Endothelial cell of umbilical vein (primary cell): ENCODE results near the gene NDUFB7. TPM values are rescaled to one million over a fixed set of nuclear protein-coding genes. Genes with fewer than 3 reads are reported as not detected.
A peak's percentile ranks its signal among the peaks of the same experiment; 100 is the strongest.

Experiments used
- BruUV-seq: library from RNA; stranded (reverse); fragments of 400-500 nt; replicated peaks from 2 replicates; lab custom pipeline; 2021; lab: Mats Ljungman, UMichigan
- CTCF ChIA-PET: fragments of 300-600, 350-600 bp; sonication (Branson Sonifier 250); formaldehyde crosslinking; loops from one replicate; lab custom pipeline; 2021; ENCODE audit warnings: antibody characterized with exemption, inconsistent platforms; lab: Charles Lee
- POLR2A ChIA-PET: fragments of 300-600, 350-600 bp; sonication (Branson Sonifier 250); formaldehyde crosslinking; loops from one replicate; lab custom pipeline; 2021; ENCODE audit warnings: antibody characterized with exemption, inconsistent platforms; lab: Charles Lee
- DNase-seq: peaks from one replicate; pipeline ENCODE4 v3.0.0-alpha.2; 2011; ENCODE audit warnings: low read depth, low spot score
- FAIRE-seq: peaks from 2 replicates; lab custom pipeline; 2011; peaks lifted over from hg19 to GRCh38; lab: Jason Lieb, UNC
- H2AFZ ChIP-seq: 2 replicates; pipeline ENCODE4 v1.6.0; 2012; ENCODE audit warnings: low read depth, low read length, control low read depth, inconsistent platforms
- H3K27ac ChIP-seq: 2 replicates; pipeline ENCODE4 v1.5.1; 2011; ENCODE audit warnings: low read depth, mild to moderate bottlenecking, control low read depth, low read length, moderate library complexity; ENCODE audit not compliant: insufficient read depth
- H3K27me3 ChIP-seq, 2 experiments: 2 replicates each; pipeline versions ENCODE4 v1.6.0 to v1.6.1; 2011; ENCODE audit warnings: low read length in 2 of 2, mixed read lengths in 1 of 2; ENCODE audit not compliant: control insufficient read depth in 2 of 2, insufficient read depth in 2 of 2
- H3K36me3 ChIP-seq, 2 experiments: 2 replicates in 1 of 2; 3 replicates in 1 of 2; pipeline ENCODE4 v1.5.1; 2011; ENCODE audit warnings: low read length in 2 of 2, mild to moderate bottlenecking in 1 of 2, moderate library complexity in 1 of 2; ENCODE audit not compliant: control insufficient read depth in 2 of 2, insufficient read depth in 2 of 2; ENCODE audit errors: extremely low read depth in 1 of 2
- H3K4me1 ChIP-seq: 3 replicates; pipeline ENCODE4 v1.5.1; 2011; ENCODE audit warnings: mild to moderate bottlenecking, low read length; ENCODE audit not compliant: control insufficient read depth, insufficient read depth; ENCODE audit errors: extremely low read depth
- H3K4me2 ChIP-seq: 2 replicates; pipeline ENCODE4 v1.6.1; 2011; ENCODE audit warnings: low read length, control low read depth, mixed read lengths; ENCODE audit not compliant: insufficient read depth
- H3K4me3 ChIP-seq, 3 experiments: fragments of 200-600 bp in 1 of 3; sonication (generic), shearing (Covaris generic) in 1 of 3; replicated peaks in 1 of 3; 2 replicates each; pipeline ENCODE4 v1.5.1; 2011 to 2016; ENCODE audit warnings: control low read depth in 3 of 3, low read length in 3 of 3, mild to moderate bottlenecking in 2 of 3, inconsistent platforms in 1 of 3, low read depth in 1 of 3, moderate library complexity in 1 of 3; ENCODE audit not compliant: insufficient read depth in 1 of 3
- H3K79me2 ChIP-seq: 2 replicates; pipeline ENCODE4 v1.6.0; 2012; ENCODE audit warnings: low read length, inconsistent platforms; ENCODE audit not compliant: control insufficient read depth, insufficient read depth
- H3K9ac ChIP-seq: replicated peaks from 2 replicates; pipeline ENCODE3; 2011; ENCODE audit warnings: low read length, control low read depth; ENCODE audit not compliant: insufficient read depth; ENCODE audit errors: extremely low read depth
- H3K9me1 ChIP-seq: replicated peaks from 3 replicates; pipeline ENCODE4 v1.6.0; 2011; ENCODE audit warnings: mild to moderate bottlenecking, low read length; ENCODE audit not compliant: control insufficient read depth, insufficient read depth; ENCODE audit errors: extremely low read depth
- H3K9me3 ChIP-seq: replicated peaks from 2 replicates; pipeline ENCODE4 v1.5.1; 2012; ENCODE audit warnings: low read length, inconsistent platforms; ENCODE audit not compliant: control insufficient read depth, insufficient read depth
- H4K20me1 ChIP-seq: replicated peaks from 2 replicates; pipeline ENCODE3; 2011; ENCODE audit warnings: mild to moderate bottlenecking, low read length; ENCODE audit not compliant: control insufficient read depth, insufficient read depth; ENCODE audit errors: extremely low read depth
- EZH2 ChIP-seq: IDR thresholded peaks from 2 replicates; pipeline ENCODE4 v1.6.1; 2012; ENCODE audit warnings: borderline replicate concordance, low read depth, mild to moderate bottlenecking, moderate library complexity, low read length, inconsistent platforms; ENCODE audit not compliant: severe bottlenecking
- FOS ChIP-seq: IDR thresholded peaks from 2 replicates; pipeline ENCODE4 v1.6.1; 2011; ENCODE audit warnings: mild to moderate bottlenecking, low read length, moderate library complexity, borderline replicate concordance; ENCODE audit not compliant: insufficient read depth
- GATA2 ChIP-seq: IDR thresholded peaks from 2 replicates; pipeline ENCODE4 v1.7.0; 2011; ENCODE audit warnings: low read depth, mild to moderate bottlenecking, moderate library complexity, mixed read lengths, low read length; ENCODE audit not compliant: insufficient read length, insufficient read depth
- JUN ChIP-seq: IDR thresholded peaks from 2 replicates; pipeline ENCODE4 v1.6.1; 2011; ENCODE audit warnings: borderline replicate concordance, low read depth; ENCODE audit not compliant: insufficient read length, insufficient read depth
- MYC ChIP-seq: IDR thresholded peaks from one replicate; pipeline ENCODE4 v1.6.1; 2011; ENCODE audit warnings: mild to moderate bottlenecking, low read depth, low read length
- POLR2A ChIP-seq: IDR thresholded peaks from 2 replicates; pipeline ENCODE4 v1.6.1; 2012; ENCODE audit warnings: low read depth, mild to moderate bottlenecking, control low read depth, low read length
- POLR2AphosphoS5 ChIP-seq: IDR thresholded peaks from 2 replicates; pipeline ENCODE4 v1.6.1; 2012; ENCODE audit warnings: low read depth, mild to moderate bottlenecking, control low read depth, low read length, moderate library complexity; ENCODE audit not compliant: insufficient read depth
- dilution Hi-C: fragments of 300-500 bp; cut with MboI; formaldehyde crosslinking; loops from one replicate; pipeline ENCODE4 v1.15.0; 2019; ENCODE audit warnings: low sequenced_read_pairs; ENCODE audit not compliant: extremely low pct_ligation_motif_present
- intact Hi-C: fragments of 100-400 bp; cut with micrococcal nuclease; formaldehyde crosslinking; loops from one replicate; pipeline ENCODE4 v1.10.0; 2022
- polyA plus RNA-seq, 4 experiments: library from polyadenylated mRNA; depleted of rRNA in 3 of 4; stranded (reverse) in 3 of 4; unstranded in 1 of 4; fragments of >200 nt; gene quantifications; 2 replicates each; pipeline versions ENCODE4 v1.2.1 to v1.2.3, GENCODE V29; 2011 to 2012; ENCODE audit warnings: missing spikeins in 1 of 4
- total RNA-seq: library from RNA; stranded (reverse); gene quantifications from 2 replicates; pipeline ENCODE4 v1.2.3, GENCODE V29; 2021
- TF ChIP-seq, protein P1 (sequence below): IDR thresholded peaks from 2 replicates; pipeline ENCODE4 v1.6.1; 2011; ENCODE audit not compliant: insufficient read depth, insufficient read length
- TF ChIP-seq, protein P2 (sequence below), 2 donors: IDR thresholded peaks; 1 replicate in 1 of 2; 2 replicates in 1 of 2; pipeline ENCODE4 v1.5.1; 2011; ENCODE audit warnings: low read length in 2 of 2, mild to moderate bottlenecking in 2 of 2, moderate library complexity in 2 of 2, control low read depth in 1 of 2, inconsistent platforms in 1 of 2, low read depth in 1 of 2; ENCODE audit not compliant: insufficient read depth in 1 of 2; ENCODE audit errors: extremely low read depth in 1 of 2

NDUFB7 gene
- total and polyA plus RNA-seq, 2 donors (not counting 3 experiments of a cell fraction or from before 2014, with no cell fraction given), result 177 to 655 TPM

- peak; percentile 59 for FAIRE-seq
- Histone ChIP-seq H3K9ac (peak overlapping the region; percentile 62), H3K4me3 (peak overlapping the region; percentile 48 to 96 (median 70)), H3K79me2 (peaks cover 22% of the 10 kb centered on the region), H3K4me1 (peaks cover 8% of the 10 kb centered on the region), H3K27ac (no peak overlapping the region), H3K36me3 (peaks cover 0 to 4% of the 10 kb centered on the region in 2 experiments), H2AFZ (no peak overlapping the region), H4K20me1 (no peaks in the 10 kb centered on the region), H3K27me3 (no peaks in the 10 kb centered on the region), H3K9me1 (no peaks in the 10 kb centered on the region), H3K4me2 (peak overlapping the region; percentile 16), H3K9me3 (no peaks in the 10 kb centered on the region)
- no TSS peak for BruUV-seq
- dilution Hi-C loops (no loop called here), intact Hi-C loops (no loop called here)
- ChIA-PET POLR2A (no interaction called here), CTCF (interaction anchor here (1.4 to 12.1 kb wide), 2 partner anchors 20 to 116 kb away, joined by 4 to 342 read pairs; partner anchors contain the start of gene ZNF333)
- no peak for TF ChIP-seq MYC
- TF ChIP-seq, protein P1, sequence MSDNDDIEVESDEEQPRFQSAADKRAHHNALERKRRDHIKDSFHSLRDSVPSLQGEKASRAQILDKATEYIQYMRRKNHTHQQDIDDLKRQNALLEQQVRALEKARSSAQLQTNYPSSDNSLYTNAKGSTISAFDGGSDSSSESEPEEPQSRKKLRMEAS, result no peak
- no peak for TF ChIP-seq GATA2
- TF ChIP-seq EZH2, result no peak
- no peak for TF ChIP-seq JUN
- no peak for TF ChIP-seq POLR2AphosphoS5
- TF ChIP-seq POLR2A, result no peak
- no peak for TF ChIP-seq FOS
- TF ChIP-seq, protein P2, sequence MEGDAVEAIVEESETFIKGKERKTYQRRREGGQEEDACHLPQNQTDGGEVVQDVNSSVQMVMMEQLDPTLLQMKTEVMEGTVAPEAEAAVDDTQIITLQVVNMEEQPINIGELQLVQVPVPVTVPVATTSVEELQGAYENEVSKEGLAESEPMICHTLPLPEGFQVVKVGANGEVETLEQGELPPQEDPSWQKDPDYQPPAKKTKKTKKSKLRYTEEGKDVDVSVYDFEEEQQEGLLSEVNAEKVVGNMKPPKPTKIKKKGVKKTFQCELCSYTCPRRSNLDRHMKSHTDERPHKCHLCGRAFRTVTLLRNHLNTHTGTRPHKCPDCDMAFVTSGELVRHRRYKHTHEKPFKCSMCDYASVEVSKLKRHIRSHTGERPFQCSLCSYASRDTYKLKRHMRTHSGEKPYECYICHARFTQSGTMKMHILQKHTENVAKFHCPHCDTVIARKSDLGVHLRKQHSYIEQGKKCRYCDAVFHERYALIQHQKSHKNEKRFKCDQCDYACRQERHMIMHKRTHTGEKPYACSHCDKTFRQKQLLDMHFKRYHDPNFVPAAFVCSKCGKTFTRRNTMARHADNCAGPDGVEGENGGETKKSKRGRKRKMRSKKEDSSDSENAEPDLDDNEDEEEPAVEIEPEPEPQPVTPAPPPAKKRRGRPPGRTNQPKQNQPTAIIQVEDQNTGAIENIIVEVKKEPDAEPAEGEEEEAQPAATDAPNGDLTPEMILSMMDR (IDR thresholded peaks at IDR 0.05; ENCODE audit: extremely low read depth in 1 of 2, insufficient read depth in 1 of 2, low read depth in 1 of 2, low read length in 2 of 2), result no peak
- no peak for DNase-seq
Observed at GRCh38 chr19:14570864-14571527, 870 bp downstream of the NDUFB7 start.
